HepG2 (cell line): ENCODE data around the gene CENPB. TPM values are rescaled to one million over a fixed set of nuclear protein-coding genes. Genes with fewer than 3 reads are reported as not detected.
A peak's percentile ranks its signal among the peaks of the same experiment; 100 is the strongest.

Experiments
- ARID2 ChIP-seq: sonication (generic); formaldehyde crosslinking; IDR thresholded peaks from 2 replicates; pipeline ENCODE4 v1.8.1; 2022; ENCODE audit warnings: mild to moderate bottlenecking, missing genetic modification reagents, borderline replicate concordance
- DRAP1 ChIP-seq: IDR thresholded peaks from 2 replicates; pipeline ENCODE4 v1.6.1; 2016; ENCODE audit warnings: missing genetic modification reagents, missing compliant biosample characterization
- ELF4 ChIP-seq: sonication (generic); formaldehyde crosslinking; IDR thresholded peaks from 2 replicates; pipeline ENCODE4 v1.5.0; 2020; ENCODE audit warnings: missing genetic modification reagents, mild to moderate bottlenecking, moderate library complexity, borderline replicate concordance
- GATAD1 ChIP-seq: IDR thresholded peaks from 2 replicates; pipeline ENCODE4 v1.6.1; 2016; ENCODE audit warnings: missing genetic modification reagents, missing compliant biosample characterization
- GRHL1 ChIP-seq: sonication (generic); formaldehyde crosslinking; conservative IDR thresholded peaks from 2 replicates; pipeline ENCODE4 v1.8.0; 2022; ENCODE audit warnings: missing genetic modification reagents
- KDM5B ChIP-seq: sonication (generic); formaldehyde crosslinking; IDR thresholded peaks from 2 replicates; pipeline ENCODE4 v1.4.0; 2020; ENCODE audit warnings: missing genetic modification reagents, mild to moderate bottlenecking, borderline replicate concordance
- PAF1 ChIP-seq: IDR thresholded peaks from 2 replicates; pipeline ENCODE4 v1.6.1; 2016; ENCODE audit warnings: missing genetic modification reagents, missing compliant biosample characterization
- REXO4 ChIP-seq: sonication (generic); formaldehyde crosslinking; IDR thresholded peaks from 2 replicates; pipeline ENCODE4 v1.8.0; 2022; ENCODE audit warnings: missing genetic modification reagents, mild to moderate bottlenecking, borderline replicate concordance
- ZBTB2 ChIP-seq: sonication (generic); formaldehyde crosslinking; IDR thresholded peaks from 2 replicates; pipeline ENCODE4 v1.8.0; 2022; ENCODE audit warnings: low read depth, missing genetic modification reagents
- ZBTB34 ChIP-seq: sonication (generic); formaldehyde crosslinking; IDR thresholded peaks from 2 replicates; pipeline ENCODE4 v1.8.0; 2022; ENCODE audit warnings: mild to moderate bottlenecking, missing genetic modification reagents
- ZMAT3 ChIP-seq: sonication (generic); formaldehyde crosslinking; conservative IDR thresholded peaks from 2 replicates; pipeline ENCODE4 v1.7.0; 2021; ENCODE audit warnings: missing genetic modification reagents
- ZNF121 ChIP-seq: sonication (generic); formaldehyde crosslinking; IDR thresholded peaks from 2 replicates; pipeline ENCODE4 v1.5.0; 2020; ENCODE audit warnings: mild to moderate bottlenecking, missing genetic modification reagents
- ZNF251 ChIP-seq: sonication (generic); formaldehyde crosslinking; IDR thresholded peaks from 2 replicates; pipeline ENCODE4 v1.9.0; 2021; ENCODE audit warnings: mild to moderate bottlenecking, missing genetic modification reagents
- ZNF296 ChIP-seq: sonication (generic); formaldehyde crosslinking; conservative IDR thresholded peaks from 2 replicates; pipeline ENCODE4 v1.5.0; 2020; ENCODE audit warnings: mild to moderate bottlenecking, missing genetic modification reagents
- ZNF441 ChIP-seq: sonication (generic); formaldehyde crosslinking; IDR thresholded peaks from 2 replicates; pipeline ENCODE4 v1.7.0; 2021; ENCODE audit warnings: missing genetic modification reagents, borderline replicate concordance
- polyA plus RNA-seq, 8 experiments: library from polyadenylated mRNA; depleted of rRNA in 3 of 8; stranded (reverse) in 7 of 8; unstranded in 1 of 8; fragments of >200 nt; fragmentation: Illumina TruSeq in 4 of 8; extraction: Trizol in 4 of 8; gene quantifications; 2 replicates each; pipeline versions ENCODE4 v1.2.1 to v1.2.3, GENCODE V29; 2011 to 2016; ENCODE audit warnings: low read depth in 4 of 8, missing spikeins in 1 of 8, mixed read lengths in 1 of 8; ENCODE audit not compliant: insufficient read depth in 1 of 8
- total RNA-seq, 5 experiments: library from RNA; depleted of rRNA; stranded (reverse); fragments of >200 nt; fragmentation: Illumina TruSeq; extraction: Trizol; gene quantifications; 2 replicates each; pipeline ENCODE4 v1.2.3, GENCODE V29; 2016; ENCODE audit warnings: low read depth in 1 of 5

Gene CENPB
- total and polyA plus RNA-seq, 2 of the 13 experiments (the other 11 are each of a cell fraction or from before 2014, with no cell fraction given) = 10.4 to 54.5 TPM

GRCh38 chr20:3777716-3778629 lies 8.6 kb downstream of the CENPB start (continued):
- TF ChIP-seq ZMAT3 (no peak), ZBTB2 (CRISPR knock-in tag) (no peak), ZNF251 (CRISPR knock-in tag) (no peak), DRAP1 (CRISPR knock-in tag) (no peak), ARID2 (CRISPR knock-in tag) (no peak), GATAD1 (CRISPR knock-in tag) (no peak), ELF4 (no peak), ZNF441 (peak; percentile 4; the same call in 1 of the 2 replicates), ZNF296 (CRISPR knock-in tag) (0 out of 2 replicates have a peak, but pooled peaks have one; percentile 51), ZNF121 (CRISPR knock-in tag) (no peak), GRHL1 (no peak), REXO4 (CRISPR knock-in tag) (no peak), KDM5B (peak; percentile 38; the same call in 1 of the 2 replicates), ZBTB34 (CRISPR knock-in tag) (no peak; the same call in 1 of the 2 replicates), PAF1 (CRISPR knock-in tag) (no peak)
- TF ChIP-seq, all 625 proteins: peak for 121
